Endothelial cell of umbilical vein (primary cell): ENCODE measurements around the gene CDK18. TPM values are rescaled to one million over a fixed set of nuclear protein-coding genes. Genes with fewer than 3 reads are reported as not detected.

Experiments used
- BruUV-seq: library from RNA; stranded (reverse); fragments of 400-500 nt; replicated peaks from 2 replicates; lab custom pipeline; 2021; lab: Mats Ljungman, UMichigan
- CTCF ChIA-PET: fragments of 300-600, 350-600 bp; sonication (Branson Sonifier 250); formaldehyde crosslinking; loops from one replicate; lab custom pipeline; 2021; ENCODE audit warnings: antibody characterized with exemption, inconsistent platforms; lab: Charles Lee
- POLR2A ChIA-PET: fragments of 300-600, 350-600 bp; sonication (Branson Sonifier 250); formaldehyde crosslinking; loops from one replicate; lab custom pipeline; 2021; ENCODE audit warnings: antibody characterized with exemption, inconsistent platforms; lab: Charles Lee
- DNase-seq: peaks from one replicate; pipeline ENCODE4 v3.0.0-alpha.2; 2011; ENCODE audit warnings: low read depth, low spot score
- FAIRE-seq: peaks from 2 replicates; lab custom pipeline; 2011; peaks lifted over from hg19 to GRCh38; lab: Jason Lieb, UNC
- H2AFZ ChIP-seq: 2 replicates; pipeline ENCODE4 v1.6.0; 2012; ENCODE audit warnings: low read depth, low read length, control low read depth, inconsistent platforms
- H3K27ac ChIP-seq: 2 replicates; pipeline ENCODE4 v1.5.1; 2011; ENCODE audit warnings: low read depth, mild to moderate bottlenecking, control low read depth, low read length, moderate library complexity; ENCODE audit not compliant: insufficient read depth
- H3K27me3 ChIP-seq, 2 experiments: 2 replicates each; pipeline versions ENCODE4 v1.6.0 to v1.6.1; 2011; ENCODE audit warnings: low read length in 2 of 2, mixed read lengths in 1 of 2; ENCODE audit not compliant: control insufficient read depth in 2 of 2, insufficient read depth in 2 of 2
- H3K36me3 ChIP-seq, 2 experiments: 2 replicates in 1 of 2; 3 replicates in 1 of 2; pipeline ENCODE4 v1.5.1; 2011; ENCODE audit warnings: low read length in 2 of 2, mild to moderate bottlenecking in 1 of 2, moderate library complexity in 1 of 2; ENCODE audit not compliant: control insufficient read depth in 2 of 2, insufficient read depth in 2 of 2; ENCODE audit errors: extremely low read depth in 1 of 2
- H3K4me1 ChIP-seq: 3 replicates; pipeline ENCODE4 v1.5.1; 2011; ENCODE audit warnings: mild to moderate bottlenecking, low read length; ENCODE audit not compliant: control insufficient read depth, insufficient read depth; ENCODE audit errors: extremely low read depth
- H3K4me2 ChIP-seq: 2 replicates; pipeline ENCODE4 v1.6.1; 2011; ENCODE audit warnings: low read length, control low read depth, mixed read lengths; ENCODE audit not compliant: insufficient read depth
- H3K4me3 ChIP-seq, 3 experiments: fragments of 200-600 bp in 1 of 3; sonication (generic), shearing (Covaris generic) in 1 of 3; replicated peaks in 1 of 3; 2 replicates each; pipeline ENCODE4 v1.5.1; 2011 to 2016; ENCODE audit warnings: control low read depth in 3 of 3, low read length in 3 of 3, mild to moderate bottlenecking in 2 of 3, inconsistent platforms in 1 of 3, low read depth in 1 of 3, moderate library complexity in 1 of 3; ENCODE audit not compliant: insufficient read depth in 1 of 3
- H3K79me2 ChIP-seq: 2 replicates; pipeline ENCODE4 v1.6.0; 2012; ENCODE audit warnings: low read length, inconsistent platforms; ENCODE audit not compliant: control insufficient read depth, insufficient read depth
- H3K9ac ChIP-seq: replicated peaks from 2 replicates; pipeline ENCODE3; 2011; ENCODE audit warnings: low read length, control low read depth; ENCODE audit not compliant: insufficient read depth; ENCODE audit errors: extremely low read depth
- H3K9me1 ChIP-seq: replicated peaks from 3 replicates; pipeline ENCODE4 v1.6.0; 2011; ENCODE audit warnings: mild to moderate bottlenecking, low read length; ENCODE audit not compliant: control insufficient read depth, insufficient read depth; ENCODE audit errors: extremely low read depth
- H3K9me3 ChIP-seq: replicated peaks from 2 replicates; pipeline ENCODE4 v1.5.1; 2012; ENCODE audit warnings: low read length, inconsistent platforms; ENCODE audit not compliant: control insufficient read depth, insufficient read depth
- H4K20me1 ChIP-seq: replicated peaks from 2 replicates; pipeline ENCODE3; 2011; ENCODE audit warnings: mild to moderate bottlenecking, low read length; ENCODE audit not compliant: control insufficient read depth, insufficient read depth; ENCODE audit errors: extremely low read depth
- CTCF ChIP-seq, 2 donors: IDR thresholded peaks; 1 replicate in 1 of 2; 2 replicates in 1 of 2; pipeline ENCODE4 v1.5.1; 2011; ENCODE audit warnings: low read length in 2 of 2, mild to moderate bottlenecking in 2 of 2, moderate library complexity in 2 of 2, control low read depth in 1 of 2, inconsistent platforms in 1 of 2, low read depth in 1 of 2; ENCODE audit not compliant: insufficient read depth in 1 of 2; ENCODE audit errors: extremely low read depth in 1 of 2
- FOS ChIP-seq: IDR thresholded peaks from 2 replicates; pipeline ENCODE4 v1.6.1; 2011; ENCODE audit warnings: mild to moderate bottlenecking, low read length, moderate library complexity, borderline replicate concordance; ENCODE audit not compliant: insufficient read depth
- GATA2 ChIP-seq: IDR thresholded peaks from 2 replicates; pipeline ENCODE4 v1.7.0; 2011; ENCODE audit warnings: low read depth, mild to moderate bottlenecking, moderate library complexity, mixed read lengths, low read length; ENCODE audit not compliant: insufficient read length, insufficient read depth
- JUN ChIP-seq: IDR thresholded peaks from 2 replicates; pipeline ENCODE4 v1.6.1; 2011; ENCODE audit warnings: borderline replicate concordance, low read depth; ENCODE audit not compliant: insufficient read length, insufficient read depth
- POLR2A ChIP-seq: IDR thresholded peaks from 2 replicates; pipeline ENCODE4 v1.6.1; 2012; ENCODE audit warnings: low read depth, mild to moderate bottlenecking, control low read depth, low read length
- POLR2AphosphoS5 ChIP-seq: IDR thresholded peaks from 2 replicates; pipeline ENCODE4 v1.6.1; 2012; ENCODE audit warnings: low read depth, mild to moderate bottlenecking, control low read depth, low read length, moderate library complexity; ENCODE audit not compliant: insufficient read depth
- dilution Hi-C: fragments of 300-500 bp; cut with MboI; formaldehyde crosslinking; loops from one replicate; pipeline ENCODE4 v1.15.0; 2019; ENCODE audit warnings: low sequenced_read_pairs; ENCODE audit not compliant: extremely low pct_ligation_motif_present
- intact Hi-C: fragments of 100-400 bp; cut with micrococcal nuclease; formaldehyde crosslinking; loops from one replicate; pipeline ENCODE4 v1.10.0; 2022
- polyA plus RNA-seq, 4 experiments: library from polyadenylated mRNA; depleted of rRNA in 3 of 4; stranded (reverse) in 3 of 4; unstranded in 1 of 4; fragments of >200 nt; gene quantifications; 2 replicates each; pipeline versions ENCODE4 v1.2.1 to v1.2.3, GENCODE V29; 2011 to 2012; ENCODE audit warnings: missing spikeins in 1 of 4
- total RNA-seq: library from RNA; stranded (reverse); gene quantifications from 2 replicates; pipeline ENCODE4 v1.2.3, GENCODE V29; 2021
- TF ChIP-seq, protein P1 (sequence below): IDR thresholded peaks from 2 replicates; pipeline ENCODE4 v1.6.1; 2011; ENCODE audit not compliant: insufficient read depth, insufficient read length

CDK18 gene
- total and polyA plus RNA-seq, 2 donors (not counting 3 experiments of a cell fraction or from before 2014, with no cell fraction given) = 0.17 to 1.2 TPM

- H3K9me1 ChIP-seq = no peaks in the 10 kb centered on the region
- no peak overlapping the region for H3K27ac ChIP-seq
- H3K27me3 ChIP-seq = peaks cover 4 to 10% of the 10 kb centered on the region in 2 experiments
- TF ChIP-seq JUN (no peak), POLR2A (no peak), FOS (no peak), POLR2AphosphoS5 (no peak), GATA2 (no peak), CTCF (IDR thresholded peaks at IDR 0.05; ENCODE audit: extremely low read depth in 1 of 2, insufficient read depth in 1 of 2, low read depth in 1 of 2, low read length in 2 of 2) (no peak)
- TF ChIP-seq, protein P1, sequence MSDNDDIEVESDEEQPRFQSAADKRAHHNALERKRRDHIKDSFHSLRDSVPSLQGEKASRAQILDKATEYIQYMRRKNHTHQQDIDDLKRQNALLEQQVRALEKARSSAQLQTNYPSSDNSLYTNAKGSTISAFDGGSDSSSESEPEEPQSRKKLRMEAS = no peak
- H4K20me1 ChIP-seq = no peaks in the 10 kb centered on the region
- dilution Hi-C loops = no loop called here
- no peaks in the 10 kb centered on the region for H3K9me3 ChIP-seq
- no peaks in the 10 kb centered on the region for H3K36me3 ChIP-seq
- H3K9ac ChIP-seq = no peak overlapping the region
- intact Hi-C loops = no loop called here
- DNase-seq (no peak), FAIRE-seq (no peak)
- ChIA-PET CTCF (interaction anchor here (0.8 to 1.5 kb wide), 3 partner anchors 14 to 21 kb away, joined by 3 to 7 read pairs (median 5); no protein-coding TSS in a partner anchor), POLR2A (no interaction called here)
- H3K4me3 ChIP-seq = no peak overlapping the region
- BruUV-seq = no TSS peak
- H3K4me1 ChIP-seq = peaks cover 9% of the 10 kb centered on the region
- H2AFZ ChIP-seq = no peak overlapping the region
- H3K79me2 ChIP-seq = no peaks in the 10 kb centered on the region
- H3K4me2 ChIP-seq = no peak overlapping the region
Observed at GRCh38 chr1:205545001-205545919, 40.8 kb downstream of the CDK18 start.
